Measurements from ENCODE around the gene RNASEH2B. TPM values are rescaled to one million over a fixed set of nuclear protein-coding genes. Genes with fewer than 3 reads are reported as not detected.

Gene RNASEH2B
- total and polyA plus RNA-seq, 2 experiments from 2014 or later = 39.0 to 64.8 TPM

GRCh38 chr13:50990818-50991506 is 81.4 kb downstream of the RNASEH2B start:
- Histone ChIP-seq H3K79me2 (replicated peaks; ENCODE audit: insufficient read depth) (no peaks in the 10 kb centered on the region), H2AFZ (peak overlapping the region; percentile 89), H4K20me1 (replicated peaks; ENCODE audit: insufficient read depth) (no peaks in the 10 kb centered on the region), H3K27me3 (ENCODE audit: insufficient read depth) (no peaks in the 10 kb centered on the region), H3K4me2 (peak overlapping the region; percentile 21), H3K36me3 (ENCODE audit: insufficient read depth) (no peaks in the 10 kb centered on the region), H3K4me1 (ENCODE audit: insufficient read depth) (peaks cover 20% of the 10 kb centered on the region), H3K4me3 (peak overlapping the region; percentile 20; the same call in 1 of the 2 replicates), H3F3A (replicated peaks; ENCODE audit: low read depth) (no peaks in the 10 kb centered on the region), H3K9me2 (ENCODE audit: insufficient read depth) (no peaks in the 10 kb centered on the region), H3K27ac (ENCODE audit: low read depth) (peak overlapping the region; percentile 15; the same call in 1 of the 2 replicates)
- Mint-ChIP-seq H3K27me3 (ENCODE audit: insufficient read depth, low read depth, poor library complexity) (peaks cover 4% of the 10 kb centered on the region), H3K36me3 (ENCODE audit: low read depth) (peaks cover 3% of the 10 kb centered on the region; the same call in 1 of the 3 replicates), H3K4me1 (peaks cover 36% of the 10 kb centered on the region), H3K9me3 (peaks cover 3% of the 10 kb centered on the region; the same call in 2 of the 3 replicates), H3K4me3 (peak overlapping the region; percentile 42), H3K27ac (no peak overlapping the region)
- ATAC-seq (peak; percentile 74), DNase-seq (ENCODE audit: low spot score) (peak; percentile 44)
- no peak for TF ChIP-seq POLR2AphosphoS5 (IDR thresholded peaks at IDR 0.05; ENCODE audit: low read depth)
- no peak for TF ChIP-seq NANOG (IDR thresholded peaks at IDR 0.05; ENCODE audit: borderline replicate concordance)
- no peak for TF ChIP-seq REST (IDR thresholded peaks at IDR 0.05; ENCODE audit: unreplicated experiment)
- no peak for TF ChIP-seq CTCF (conservative IDR thresholded peaks at IDR 0.05; ENCODE audit: low read depth in 2 of 2)
- no peak for TF ChIP-seq CREB1 (CRISPR knock-in tag; IDR thresholded peaks at IDR 0.05; ENCODE audit: low read depth)
- TF ChIP-seq ZNF114 (CRISPR knock-in tag; IDR thresholded peaks at IDR 0.05) = no peak
- no peak for TF ChIP-seq EZH2phosphoT487 (IDR thresholded peaks at IDR 0.05; ENCODE audit: unreplicated experiment)
- no peak for TF ChIP-seq JUNB (IDR thresholded peaks at IDR 0.05; ENCODE audit: unreplicated experiment)

All from GM23338 (cell line).